HCT116 (cell line): Measurements from ENCODE around the gene BPIFA1. TPM values are rescaled to one million over a fixed set of nuclear protein-coding genes. Genes with fewer than 3 reads are reported as not detected.
A peak's percentile ranks its signal among the peaks of the same experiment; 100 is the strongest.

Source experiments
- ATAC-seq: fragments of 200-7000 bp; cut with Tn5 transposase; 2 replicates; pipeline ENCODE4 v1.9.1; 2020; ENCODE audit warnings: mild to moderate bottlenecking, moderate library complexity
- BruUV-seq: library from RNA; stranded (reverse); fragments of 400-500 nt; replicated peaks from 2 replicates; lab custom pipeline; 2021; lab: Mats Ljungman, UMichigan
- CTCF ChIA-PET: fragments of 300-600 bp; sonication (Branson Sonifier 250); formaldehyde crosslinking; loops from one replicate; lab custom pipeline; 2021; ENCODE audit warnings: antibody characterized with exemption; lab: Charles Lee
- POLR2A ChIA-PET: fragments of 300-600, 350-600 bp; sonication (Branson Sonifier 250); formaldehyde crosslinking; loops from one replicate; lab custom pipeline; 2021; ENCODE audit warnings: antibody characterized with exemption; lab: Charles Lee
- RAD21 ChIA-PET, 2 experiments: fragments of 300-600 bp; sonication (Branson Sonifier 250); formaldehyde crosslinking; loops; one replicate each; lab custom pipeline; 2023; ENCODE audit warnings: low total read pairs in 2 of 2; ENCODE audit not compliant: uncharacterized antibody in 2 of 2, unreplicated experiment in 2 of 2, low non-redundant PET in 1 of 2; lab: Charles Lee
- DNase-seq: peaks from one replicate; pipeline ENCODE4 v3.0.0-alpha.2; 2010; ENCODE audit warnings: low read depth, low spot score
- H2AFZ ChIP-seq: fragments of 200-600 bp; shearing (Covaris generic), sonication (generic); 2 replicates; pipeline ENCODE4 v1.6.1; 2017; ENCODE audit warnings: low read depth, mixed run types, mixed read lengths, antibody characterized with exemption, low read length; ENCODE audit not compliant: poor library complexity, severe bottlenecking
- H3K27ac ChIP-seq: 2 replicates; pipeline ENCODE4 v1.5.1; 2012; ENCODE audit warnings: low read depth, low read length
- H3K27me3 ChIP-seq: fragments of 200-600 bp; sonication (generic); 2 replicates; pipeline ENCODE4 v1.6.1; 2016; ENCODE audit warnings: mixed run types, low read length, mixed read lengths; ENCODE audit not compliant: insufficient read depth
- H3K36me3 ChIP-seq, 2 experiments: fragments of 200-500 bp in 1 of 2; fragments of 200-600 bp in 1 of 2; sonication (Bioruptor generic) in 1 of 2; sonication (generic) in 1 of 2; 2 replicates each; pipeline versions ENCODE4 v1.5.1 to v1.6.1; 2014 to 2016; ENCODE audit warnings: low read length in 2 of 2, inconsistent platforms in 1 of 2, mixed read lengths in 1 of 2, mixed run types in 1 of 2; ENCODE audit not compliant: insufficient read depth in 2 of 2, control insufficient read depth in 1 of 2
- H3K4me1 ChIP-seq, 2 experiments: fragments of 200-600 bp in 1 of 2; sonication (generic) in 1 of 2; 2 replicates each; pipeline versions ENCODE4 v1.5.1 to v1.6.1; 2012 to 2017; ENCODE audit warnings: low read length in 2 of 2, inconsistent platforms in 1 of 2, mild to moderate bottlenecking in 1 of 2, mixed read lengths in 1 of 2, mixed run types in 1 of 2, moderate library complexity in 1 of 2; ENCODE audit not compliant: insufficient read depth in 2 of 2, control insufficient read depth in 1 of 2
- H3K4me2 ChIP-seq: fragments of 200-600 bp; sonication (generic); 2 replicates; pipeline ENCODE4 v1.6.1; 2017; ENCODE audit warnings: mixed run types, low read length, mixed read lengths
- H3K4me3 ChIP-seq, 2 experiments: fragments of 200-600 bp in 1 of 2; sonication (generic) in 1 of 2; replicated peaks in 1 of 2; 2 replicates each; pipeline ENCODE4 v1.5.1; 2011 to 2016; ENCODE audit warnings: low read length in 2 of 2, control low read depth in 1 of 2, low read depth in 1 of 2, mild to moderate bottlenecking in 1 of 2, mixed read lengths in 1 of 2, mixed run types in 1 of 2
- H3K79me2 ChIP-seq: fragments of 200-600 bp; sonication (generic); 2 replicates; pipeline ENCODE4 v1.6.1; 2017; ENCODE audit warnings: mild to moderate bottlenecking, mixed run types, low read length, moderate library complexity, mixed read lengths; ENCODE audit not compliant: insufficient read depth
- H3K9ac ChIP-seq: fragments of 200-600 bp; sonication (generic); 2 replicates; pipeline ENCODE4 v1.6.1; 2016; ENCODE audit warnings: low read length, mixed read lengths
- H3K9me2 ChIP-seq: fragments of 200-600 bp; sonication (generic), shearing (Covaris generic); 2 replicates; pipeline ENCODE4 v1.6.1; 2017; ENCODE audit warnings: mixed run types, mild to moderate bottlenecking, moderate library complexity; ENCODE audit not compliant: insufficient read depth
- H3K9me3 ChIP-seq, 2 experiments: fragments of 200-500 bp in 1 of 2; fragments of 200-600 bp in 1 of 2; sonication (Bioruptor generic) in 1 of 2; sonication (generic) in 1 of 2; 2 replicates each; pipeline ENCODE4 v1.6.1; 2014 to 2017; ENCODE audit warnings: low read length in 2 of 2, mixed read lengths in 2 of 2, inconsistent platforms in 1 of 2, low read depth in 1 of 2, mild to moderate bottlenecking in 1 of 2, mixed run types in 1 of 2, moderate library complexity in 1 of 2; ENCODE audit not compliant: control insufficient read depth in 1 of 2, insufficient read depth in 1 of 2
- H4K20me1 ChIP-seq: fragments of 200-600 bp; sonication (generic), shearing (Covaris generic); 2 replicates; pipeline ENCODE4 v1.6.1; 2017; ENCODE audit warnings: mixed run types, mild to moderate bottlenecking, moderate library complexity; ENCODE audit not compliant: insufficient read depth
- EGR1 ChIP-seq: IDR thresholded peaks from 2 replicates; pipeline ENCODE4 v1.6.1; 2012; ENCODE audit warnings: low read depth
- ELF1 ChIP-seq: IDR thresholded peaks from 2 replicates; pipeline ENCODE4 v1.6.1; 2012; ENCODE audit warnings: low read depth, borderline replicate concordance
- JUND ChIP-seq: IDR thresholded peaks from 2 replicates; pipeline ENCODE4 v1.6.1; 2012
- POLR2AphosphoS5 ChIP-seq: IDR thresholded peaks from 2 replicates; pipeline ENCODE4 v1.6.1; 2011; ENCODE audit warnings: mild to moderate bottlenecking, low read depth, low read length, moderate library complexity
- SIN3A ChIP-seq: IDR thresholded peaks from 2 replicates; pipeline ENCODE4 v1.6.1; 2012; ENCODE audit warnings: low read depth
- TCF7L2 ChIP-seq: IDR thresholded peaks from 2 replicates; pipeline ENCODE4 v1.7.0; 2011; ENCODE audit warnings: borderline replicate concordance, inconsistent platforms; ENCODE audit not compliant: insufficient read depth, insufficient read length; ENCODE audit errors: extremely low read depth
- YY1 ChIP-seq: IDR thresholded peaks from 2 replicates; pipeline ENCODE4 v1.6.1; 2011; ENCODE audit warnings: low read length, low read depth, moderate library complexity, mild to moderate bottlenecking; ENCODE audit not compliant: insufficient replicate concordance; ENCODE audit errors: extremely low read depth
- ZFX ChIP-seq: fragments of 450-650 bp; IDR thresholded peaks from 2 replicates; pipeline ENCODE4 v1.6.1; 2017
- intact Hi-C: fragments of 100-400 bp; cut with micrococcal nuclease; formaldehyde crosslinking; loops from 2 replicates; pipeline ENCODE4 v1.10.0; 2022
- total RNA-seq: library from RNA; stranded (reverse); gene quantifications from one replicate; pipeline ENCODE4 v1.2.1, GENCODE V29; 2021; ENCODE audit not compliant: unreplicated experiment
- TF ChIP-seq, protein P1 (sequence below): IDR thresholded peaks from 2 replicates; pipeline ENCODE4 v1.6.1; 2012; ENCODE audit warnings: low read depth
- TF ChIP-seq, protein P2 (sequence below): IDR thresholded peaks from 2 replicates; pipeline ENCODE4 v1.6.1; 2012

BPIFA1 gene
- total RNA-seq, 1 experiment from 2014 or later, result not detected

DNA sequence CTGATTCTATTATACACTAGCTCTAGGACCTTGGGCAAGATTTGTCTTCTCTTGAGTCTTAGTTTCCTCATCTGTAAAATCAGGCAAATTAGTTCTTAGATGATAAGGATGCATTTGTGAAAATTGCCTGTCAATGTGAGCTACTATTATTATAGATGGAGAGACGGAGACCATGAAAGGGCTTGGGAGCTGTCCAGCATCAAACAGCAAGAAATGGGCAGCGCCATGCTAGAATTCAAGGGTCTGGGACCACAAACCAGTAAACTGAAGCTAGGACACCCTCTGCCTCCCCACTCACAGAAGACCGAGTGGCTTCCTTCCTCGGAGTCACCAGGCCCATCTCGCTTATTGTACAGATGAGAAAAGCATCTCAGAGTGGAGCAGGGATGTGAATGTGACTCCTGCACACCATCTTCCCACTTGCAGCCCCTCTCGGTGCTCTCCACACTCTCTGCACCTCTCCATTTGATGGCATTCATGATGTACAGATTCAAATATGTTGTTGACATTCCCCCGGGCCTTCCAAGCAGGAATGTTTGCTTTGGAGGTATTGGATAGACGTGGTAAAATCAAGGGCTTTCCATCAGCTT, 42.8 kb upstream of the BPIFA1 start:
- H3K27ac ChIP-seq, result no peak overlapping the region
- no peak overlapping the region for H3K4me2 ChIP-seq
- no peak for ATAC-seq
- no peak for DNase-seq
- no peak overlapping the region for H2AFZ ChIP-seq
- no peaks in the 10 kb centered on the region for H3K4me1 ChIP-seq
- H3K79me2 ChIP-seq, result no peaks in the 10 kb centered on the region
- H3K9ac ChIP-seq, result no peak overlapping the region
- no TSS peak for BruUV-seq
- CTCF ChIA-PET, result no interaction called here
- POLR2A ChIA-PET, result no interaction called here
- H3K9me3 ChIP-seq, result no peaks in the 10 kb centered on the region
- no peak overlapping the region for H3K4me3 ChIP-seq
- no peaks in the 10 kb centered on the region for H3K9me2 ChIP-seq
- TF ChIP-seq ZFX (no peak), TCF7L2 (peak; percentile 89), JUND (no peak), SIN3A (no peak)
- TF ChIP-seq, protein P1, sequence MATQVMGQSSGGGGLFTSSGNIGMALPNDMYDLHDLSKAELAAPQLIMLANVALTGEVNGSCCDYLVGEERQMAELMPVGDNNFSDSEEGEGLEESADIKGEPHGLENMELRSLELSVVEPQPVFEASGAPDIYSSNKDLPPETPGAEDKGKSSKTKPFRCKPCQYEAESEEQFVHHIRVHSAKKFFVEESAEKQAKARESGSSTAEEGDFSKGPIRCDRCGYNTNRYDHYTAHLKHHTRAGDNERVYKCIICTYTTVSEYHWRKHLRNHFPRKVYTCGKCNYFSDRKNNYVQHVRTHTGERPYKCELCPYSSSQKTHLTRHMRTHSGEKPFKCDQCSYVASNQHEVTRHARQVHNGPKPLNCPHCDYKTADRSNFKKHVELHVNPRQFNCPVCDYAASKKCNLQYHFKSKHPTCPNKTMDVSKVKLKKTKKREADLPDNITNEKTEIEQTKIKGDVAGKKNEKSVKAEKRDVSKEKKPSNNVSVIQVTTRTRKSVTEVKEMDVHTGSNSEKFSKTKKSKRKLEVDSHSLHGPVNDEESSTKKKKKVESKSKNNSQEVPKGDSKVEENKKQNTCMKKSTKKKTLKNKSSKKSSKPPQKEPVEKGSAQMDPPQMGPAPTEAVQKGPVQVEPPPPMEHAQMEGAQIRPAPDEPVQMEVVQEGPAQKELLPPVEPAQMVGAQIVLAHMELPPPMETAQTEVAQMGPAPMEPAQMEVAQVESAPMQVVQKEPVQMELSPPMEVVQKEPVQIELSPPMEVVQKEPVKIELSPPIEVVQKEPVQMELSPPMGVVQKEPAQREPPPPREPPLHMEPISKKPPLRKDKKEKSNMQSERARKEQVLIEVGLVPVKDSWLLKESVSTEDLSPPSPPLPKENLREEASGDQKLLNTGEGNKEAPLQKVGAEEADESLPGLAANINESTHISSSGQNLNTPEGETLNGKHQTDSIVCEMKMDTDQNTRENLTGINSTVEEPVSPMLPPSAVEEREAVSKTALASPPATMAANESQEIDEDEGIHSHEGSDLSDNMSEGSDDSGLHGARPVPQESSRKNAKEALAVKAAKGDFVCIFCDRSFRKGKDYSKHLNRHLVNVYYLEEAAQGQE, result peak; percentile 63
- H3K36me3 ChIP-seq, result no peaks in the 10 kb centered on the region
- H4K20me1 ChIP-seq, result no peaks in the 10 kb centered on the region
- intact Hi-C loops, result no loop called here
- RAD21 ChIA-PET, result no interaction called here
- peaks cover 69% of the 10 kb centered on the region for H3K27me3 ChIP-seq

DNA sequence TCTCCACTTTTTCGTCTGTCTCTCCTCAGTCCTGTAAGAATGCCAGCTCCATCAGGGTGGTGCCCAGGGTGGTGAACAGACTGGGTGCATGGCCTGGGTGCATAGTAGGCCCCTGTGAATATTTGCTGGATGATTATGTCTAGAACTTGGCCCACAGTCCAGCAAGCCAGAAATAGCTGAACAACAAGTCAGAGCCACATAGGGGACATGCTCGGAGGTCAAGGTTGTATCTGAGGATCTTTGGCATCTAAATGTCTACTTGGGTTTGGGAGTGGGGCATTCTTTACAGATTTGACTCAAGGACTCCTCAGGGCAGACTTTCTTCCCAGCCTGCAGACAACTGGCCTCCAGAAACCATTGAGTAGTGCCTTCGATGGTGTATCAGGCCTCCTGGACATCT, 36.8 kb upstream of the BPIFA1 start:
- DNase-seq, result no peak
- RAD21 ChIA-PET, result no interaction called here
- Histone ChIP-seq H3K4me1 (no peaks in the 10 kb centered on the region), H3K27me3 (peaks cover 89% of the 10 kb centered on the region), H3K9me3 (no peaks in the 10 kb centered on the region), H4K20me1 (no peaks in the 10 kb centered on the region), H3K27ac (no peak overlapping the region), H3K4me3 (no peak overlapping the region), H3K9ac (no peak overlapping the region), H3K4me2 (no peak overlapping the region), H3K9me2 (no peaks in the 10 kb centered on the region), H3K36me3 (no peaks in the 10 kb centered on the region), H2AFZ (no peak overlapping the region), H3K79me2 (no peaks in the 10 kb centered on the region)
- no peak for ATAC-seq
- BruUV-seq, result no TSS peak
- POLR2A ChIA-PET, result no interaction called here
- intact Hi-C loops, result no loop called here
- CTCF ChIA-PET, result no interaction called here
- TF ChIP-seq, protein P1, result no peak
- TF ChIP-seq ELF1, result no peak
- no peak for TF ChIP-seq POLR2AphosphoS5
- TF ChIP-seq, protein P2, sequence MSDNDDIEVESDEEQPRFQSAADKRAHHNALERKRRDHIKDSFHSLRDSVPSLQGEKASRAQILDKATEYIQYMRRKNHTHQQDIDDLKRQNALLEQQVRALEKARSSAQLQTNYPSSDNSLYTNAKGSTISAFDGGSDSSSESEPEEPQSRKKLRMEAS, result no peak
- TF ChIP-seq YY1, result no peak
- no peak for TF ChIP-seq SIN3A
- TF ChIP-seq EGR1, result no peak
- no peak for TF ChIP-seq ZFX
- TF ChIP-seq TCF7L2, result no peak
